GM23338 (cell line): ENCODE data around the gene SSTR5. TPM values are rescaled to one million over a fixed set of nuclear protein-coding genes. Genes with fewer than 3 reads are reported as not detected.

Source experiments
- ATAC-seq: fragments of 200-7000 bp; cut with Tn5 transposase; 3 replicates; pipeline ENCODE4 v1.9.1; 2020
- DNase-seq: peaks from one replicate; pipeline ENCODE4 v3.0.0-alpha.2; 2015; ENCODE audit warnings: low spot score
- H2AFZ ChIP-seq: fragments of 200-600 bp; sonication (generic); 2 replicates; pipeline ENCODE4 v1.8.0; 2016; ENCODE audit warnings: antibody characterized with exemption, mild to moderate bottlenecking, moderate library complexity
- H3F3A ChIP-seq: fragments of 200-600 bp; sonication (generic); replicated peaks from 2 replicates; pipeline ENCODE4 v1.8.0; 2017; ENCODE audit warnings: antibody characterized with exemption, mixed run types, low read depth
- H3K27ac ChIP-seq: fragments of 200-600 bp; sonication (generic); 2 replicates; pipeline ENCODE4 v1.6.1; 2016; ENCODE audit warnings: low read depth
- H3K27me3 ChIP-seq: fragments of 200-600 bp; sonication (generic); 2 replicates; pipeline ENCODE4 v1.8.0; 2016; ENCODE audit warnings: mild to moderate bottlenecking, mixed run types, moderate library complexity; ENCODE audit not compliant: insufficient read depth
- H3K36me3 ChIP-seq: fragments of 200-600 bp; sonication (generic); 2 replicates; pipeline ENCODE4 v1.8.0; 2016; ENCODE audit warnings: mild to moderate bottlenecking; ENCODE audit not compliant: insufficient read depth
- H3K4me1 ChIP-seq: fragments of 200-600 bp; sonication (generic); 2 replicates; pipeline ENCODE4 v1.8.0; 2016; ENCODE audit warnings: mild to moderate bottlenecking, moderate library complexity; ENCODE audit not compliant: insufficient read depth
- H3K4me2 ChIP-seq: fragments of 200-600 bp; sonication (generic); 2 replicates; pipeline ENCODE4 v1.7.1; 2017; ENCODE audit warnings: mixed run types
- H3K4me3 ChIP-seq: fragments of 200-600 bp; sonication (generic); 2 replicates; pipeline ENCODE4 v1.6.1; 2016; ENCODE audit warnings: mixed run types
- H3K79me2 ChIP-seq: fragments of 200-600 bp; sonication (generic); replicated peaks from 2 replicates; pipeline ENCODE4 v1.8.0; 2017; ENCODE audit warnings: mild to moderate bottlenecking; ENCODE audit not compliant: insufficient read depth
- H3K9me2 ChIP-seq: fragments of 200-600 bp; sonication (generic); 2 replicates; pipeline ENCODE4 v1.8.0; 2017; ENCODE audit not compliant: insufficient read depth
- H4K20me1 ChIP-seq: fragments of 200-600 bp; sonication (generic); replicated peaks from 2 replicates; pipeline ENCODE4 v1.8.0; 2017; ENCODE audit warnings: mild to moderate bottlenecking; ENCODE audit not compliant: insufficient read depth
- H3K27ac Mint-ChIP-seq: 2 replicates; pipeline ENCODE4 v1.8.0; 2020; ENCODE audit warnings: inconsistent platforms, mild to moderate bottlenecking, moderate library complexity, mixed read lengths
- H3K27me3 Mint-ChIP-seq: 3 replicates; pipeline ENCODE4 v1.8.0; 2022; ENCODE audit warnings: low read depth, mild to moderate bottlenecking, moderate library complexity, mixed read lengths, inconsistent platforms; ENCODE audit not compliant: insufficient read depth, poor library complexity
- H3K36me3 Mint-ChIP-seq: 3 replicates; pipeline ENCODE4 v1.8.0; 2021; ENCODE audit warnings: low read depth, mild to moderate bottlenecking, inconsistent platforms, moderate library complexity, mixed read lengths
- H3K4me1 Mint-ChIP-seq: 3 replicates; pipeline ENCODE4 v1.8.0; 2020; ENCODE audit warnings: mild to moderate bottlenecking, inconsistent platforms, mixed read lengths
- H3K4me3 Mint-ChIP-seq: 3 replicates; pipeline ENCODE4 v1.8.0; 2021; ENCODE audit warnings: moderate library complexity, mild to moderate bottlenecking, inconsistent platforms, mixed read lengths
- H3K9me3 Mint-ChIP-seq: 3 replicates; pipeline ENCODE4 v1.8.0; 2020; ENCODE audit warnings: moderate library complexity, mild to moderate bottlenecking, inconsistent platforms, mixed read lengths
- CREB1 ChIP-seq: fragments of 250-450 bp; sonication (Bioruptor Pico); IDR thresholded peaks from 2 replicates; pipeline ENCODE4 v1.5.0; 2020; ENCODE audit warnings: low read depth, mild to moderate bottlenecking, moderate library complexity
- EZH2 ChIP-seq: fragments of 200-600 bp; sonication (generic); IDR thresholded peaks from one replicate; pipeline ENCODE4 v1.8.0; 2017; ENCODE audit warnings: antibody characterized with exemption, mild to moderate bottlenecking, low read depth; ENCODE audit not compliant: unreplicated experiment
- EZH2phosphoT487 ChIP-seq: fragments of 200-600 bp; sonication (generic); IDR thresholded peaks from one replicate; pipeline ENCODE4 v1.8.1; 2018; ENCODE audit warnings: antibody characterized with exemption; ENCODE audit not compliant: unreplicated experiment
- JUNB ChIP-seq: IDR thresholded peaks from one replicate; pipeline ENCODE4 v1.6.1; 2016; ENCODE audit warnings: antibody characterized with exemption; ENCODE audit not compliant: unreplicated experiment
- NANOG ChIP-seq: IDR thresholded peaks from 2 replicates; pipeline ENCODE4 v1.6.1; 2016; ENCODE audit warnings: antibody characterized with exemption, borderline replicate concordance
- POLR2AphosphoS5 ChIP-seq: IDR thresholded peaks from 2 replicates; pipeline ENCODE4 v1.6.1; 2016; ENCODE audit warnings: antibody characterized with exemption, low read depth
- STAT1 ChIP-seq: IDR thresholded peaks from one replicate; pipeline ENCODE4 v1.6.1; 2016; ENCODE audit warnings: antibody characterized with exemption; ENCODE audit not compliant: unreplicated experiment
- ZNF114 ChIP-seq: fragments of 250-450 bp; sonication (Bioruptor Pico); IDR thresholded peaks from 2 replicates; pipeline ENCODE4 v1.5.0; 2020; ENCODE audit warnings: mild to moderate bottlenecking, moderate library complexity
- ZNF331 ChIP-seq: fragments of 250-450 bp; sonication (Bioruptor Pico); IDR thresholded peaks from 2 replicates; pipeline ENCODE4 v1.5.0; 2020; ENCODE audit warnings: low read depth, mild to moderate bottlenecking, moderate library complexity
- polyA plus RNA-seq: library from polyadenylated mRNA; unstranded; fragments of >200 nt; fragmentation: Nextera tagmentation; extraction: Ambion mirVana; gene quantifications from 2 replicates; pipeline ENCODE4 v1.2.1, GENCODE V29; 2016
- total RNA-seq: library from RNA; depleted of rRNA; stranded (reverse); fragments of >200 nt; shearing (Covaris generic); gene quantifications from 2 replicates; pipeline ENCODE4 v1.2.3, GENCODE V29; 2014
- TF ChIP-seq, protein P1 (sequence below): IDR thresholded peaks from one replicate; pipeline ENCODE4 v1.6.1; 2018; ENCODE audit warnings: antibody characterized with exemption; ENCODE audit not compliant: unreplicated experiment
- TF ChIP-seq, protein P2 (sequence below), 2 experiments: fragments of 200-600 bp in 1 of 2; sonication (generic) in 1 of 2; conservative IDR thresholded peaks; 2 replicates each; pipeline versions ENCODE4 v1.5.1 to v1.6.1; 2016 to 2017; ENCODE audit warnings: antibody characterized with exemption in 2 of 2, low read depth in 2 of 2, mild to moderate bottlenecking in 2 of 2, moderate library complexity in 1 of 2
- TF ChIP-seq, protein P3 (sequence below): fragments of 250-450 bp; sonication (Bioruptor Pico); IDR thresholded peaks from 2 replicates; pipeline ENCODE4 v1.5.0; 2020; ENCODE audit warnings: mild to moderate bottlenecking, moderate library complexity
- TF ChIP-seq, protein P4 (sequence below): IDR thresholded peaks from 2 replicates; pipeline ENCODE4 v1.6.1; 2016; ENCODE audit warnings: antibody characterized with exemption

The SSTR5 gene
- total and polyA plus RNA-seq, 2 experiments from 2014 or later: 0.60 to 1.0 TPM

DNA sequence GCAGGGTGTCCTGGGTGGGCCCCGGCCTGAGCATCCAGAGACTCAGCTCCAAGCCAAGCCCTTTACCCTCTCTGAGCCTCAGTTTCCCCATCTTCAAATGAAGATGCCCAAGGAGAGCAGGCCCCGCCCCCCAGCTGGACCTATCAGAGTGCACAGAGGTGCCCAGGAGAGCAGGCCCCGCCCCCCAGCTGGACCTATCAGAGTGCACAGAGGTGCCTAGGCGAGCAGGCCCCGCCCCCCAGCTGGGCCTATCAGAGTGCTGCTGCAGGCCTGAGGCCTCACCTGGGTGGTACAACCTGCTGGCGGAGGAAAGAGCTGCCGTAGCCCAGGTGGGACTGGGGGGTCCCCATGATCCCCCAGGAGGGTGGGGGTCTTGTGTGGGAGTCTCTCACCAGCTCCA is 3.4 kb upstream of the SSTR5 start:
- TF ChIP-seq, protein P1, sequence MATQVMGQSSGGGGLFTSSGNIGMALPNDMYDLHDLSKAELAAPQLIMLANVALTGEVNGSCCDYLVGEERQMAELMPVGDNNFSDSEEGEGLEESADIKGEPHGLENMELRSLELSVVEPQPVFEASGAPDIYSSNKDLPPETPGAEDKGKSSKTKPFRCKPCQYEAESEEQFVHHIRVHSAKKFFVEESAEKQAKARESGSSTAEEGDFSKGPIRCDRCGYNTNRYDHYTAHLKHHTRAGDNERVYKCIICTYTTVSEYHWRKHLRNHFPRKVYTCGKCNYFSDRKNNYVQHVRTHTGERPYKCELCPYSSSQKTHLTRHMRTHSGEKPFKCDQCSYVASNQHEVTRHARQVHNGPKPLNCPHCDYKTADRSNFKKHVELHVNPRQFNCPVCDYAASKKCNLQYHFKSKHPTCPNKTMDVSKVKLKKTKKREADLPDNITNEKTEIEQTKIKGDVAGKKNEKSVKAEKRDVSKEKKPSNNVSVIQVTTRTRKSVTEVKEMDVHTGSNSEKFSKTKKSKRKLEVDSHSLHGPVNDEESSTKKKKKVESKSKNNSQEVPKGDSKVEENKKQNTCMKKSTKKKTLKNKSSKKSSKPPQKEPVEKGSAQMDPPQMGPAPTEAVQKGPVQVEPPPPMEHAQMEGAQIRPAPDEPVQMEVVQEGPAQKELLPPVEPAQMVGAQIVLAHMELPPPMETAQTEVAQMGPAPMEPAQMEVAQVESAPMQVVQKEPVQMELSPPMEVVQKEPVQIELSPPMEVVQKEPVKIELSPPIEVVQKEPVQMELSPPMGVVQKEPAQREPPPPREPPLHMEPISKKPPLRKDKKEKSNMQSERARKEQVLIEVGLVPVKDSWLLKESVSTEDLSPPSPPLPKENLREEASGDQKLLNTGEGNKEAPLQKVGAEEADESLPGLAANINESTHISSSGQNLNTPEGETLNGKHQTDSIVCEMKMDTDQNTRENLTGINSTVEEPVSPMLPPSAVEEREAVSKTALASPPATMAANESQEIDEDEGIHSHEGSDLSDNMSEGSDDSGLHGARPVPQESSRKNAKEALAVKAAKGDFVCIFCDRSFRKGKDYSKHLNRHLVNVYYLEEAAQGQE: no peak
- TF ChIP-seq, protein P2, sequence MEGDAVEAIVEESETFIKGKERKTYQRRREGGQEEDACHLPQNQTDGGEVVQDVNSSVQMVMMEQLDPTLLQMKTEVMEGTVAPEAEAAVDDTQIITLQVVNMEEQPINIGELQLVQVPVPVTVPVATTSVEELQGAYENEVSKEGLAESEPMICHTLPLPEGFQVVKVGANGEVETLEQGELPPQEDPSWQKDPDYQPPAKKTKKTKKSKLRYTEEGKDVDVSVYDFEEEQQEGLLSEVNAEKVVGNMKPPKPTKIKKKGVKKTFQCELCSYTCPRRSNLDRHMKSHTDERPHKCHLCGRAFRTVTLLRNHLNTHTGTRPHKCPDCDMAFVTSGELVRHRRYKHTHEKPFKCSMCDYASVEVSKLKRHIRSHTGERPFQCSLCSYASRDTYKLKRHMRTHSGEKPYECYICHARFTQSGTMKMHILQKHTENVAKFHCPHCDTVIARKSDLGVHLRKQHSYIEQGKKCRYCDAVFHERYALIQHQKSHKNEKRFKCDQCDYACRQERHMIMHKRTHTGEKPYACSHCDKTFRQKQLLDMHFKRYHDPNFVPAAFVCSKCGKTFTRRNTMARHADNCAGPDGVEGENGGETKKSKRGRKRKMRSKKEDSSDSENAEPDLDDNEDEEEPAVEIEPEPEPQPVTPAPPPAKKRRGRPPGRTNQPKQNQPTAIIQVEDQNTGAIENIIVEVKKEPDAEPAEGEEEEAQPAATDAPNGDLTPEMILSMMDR (conservative IDR thresholded peaks at IDR 0.05; ENCODE audit: low read depth in 2 of 2): no peak
- TF ChIP-seq, protein P3, sequence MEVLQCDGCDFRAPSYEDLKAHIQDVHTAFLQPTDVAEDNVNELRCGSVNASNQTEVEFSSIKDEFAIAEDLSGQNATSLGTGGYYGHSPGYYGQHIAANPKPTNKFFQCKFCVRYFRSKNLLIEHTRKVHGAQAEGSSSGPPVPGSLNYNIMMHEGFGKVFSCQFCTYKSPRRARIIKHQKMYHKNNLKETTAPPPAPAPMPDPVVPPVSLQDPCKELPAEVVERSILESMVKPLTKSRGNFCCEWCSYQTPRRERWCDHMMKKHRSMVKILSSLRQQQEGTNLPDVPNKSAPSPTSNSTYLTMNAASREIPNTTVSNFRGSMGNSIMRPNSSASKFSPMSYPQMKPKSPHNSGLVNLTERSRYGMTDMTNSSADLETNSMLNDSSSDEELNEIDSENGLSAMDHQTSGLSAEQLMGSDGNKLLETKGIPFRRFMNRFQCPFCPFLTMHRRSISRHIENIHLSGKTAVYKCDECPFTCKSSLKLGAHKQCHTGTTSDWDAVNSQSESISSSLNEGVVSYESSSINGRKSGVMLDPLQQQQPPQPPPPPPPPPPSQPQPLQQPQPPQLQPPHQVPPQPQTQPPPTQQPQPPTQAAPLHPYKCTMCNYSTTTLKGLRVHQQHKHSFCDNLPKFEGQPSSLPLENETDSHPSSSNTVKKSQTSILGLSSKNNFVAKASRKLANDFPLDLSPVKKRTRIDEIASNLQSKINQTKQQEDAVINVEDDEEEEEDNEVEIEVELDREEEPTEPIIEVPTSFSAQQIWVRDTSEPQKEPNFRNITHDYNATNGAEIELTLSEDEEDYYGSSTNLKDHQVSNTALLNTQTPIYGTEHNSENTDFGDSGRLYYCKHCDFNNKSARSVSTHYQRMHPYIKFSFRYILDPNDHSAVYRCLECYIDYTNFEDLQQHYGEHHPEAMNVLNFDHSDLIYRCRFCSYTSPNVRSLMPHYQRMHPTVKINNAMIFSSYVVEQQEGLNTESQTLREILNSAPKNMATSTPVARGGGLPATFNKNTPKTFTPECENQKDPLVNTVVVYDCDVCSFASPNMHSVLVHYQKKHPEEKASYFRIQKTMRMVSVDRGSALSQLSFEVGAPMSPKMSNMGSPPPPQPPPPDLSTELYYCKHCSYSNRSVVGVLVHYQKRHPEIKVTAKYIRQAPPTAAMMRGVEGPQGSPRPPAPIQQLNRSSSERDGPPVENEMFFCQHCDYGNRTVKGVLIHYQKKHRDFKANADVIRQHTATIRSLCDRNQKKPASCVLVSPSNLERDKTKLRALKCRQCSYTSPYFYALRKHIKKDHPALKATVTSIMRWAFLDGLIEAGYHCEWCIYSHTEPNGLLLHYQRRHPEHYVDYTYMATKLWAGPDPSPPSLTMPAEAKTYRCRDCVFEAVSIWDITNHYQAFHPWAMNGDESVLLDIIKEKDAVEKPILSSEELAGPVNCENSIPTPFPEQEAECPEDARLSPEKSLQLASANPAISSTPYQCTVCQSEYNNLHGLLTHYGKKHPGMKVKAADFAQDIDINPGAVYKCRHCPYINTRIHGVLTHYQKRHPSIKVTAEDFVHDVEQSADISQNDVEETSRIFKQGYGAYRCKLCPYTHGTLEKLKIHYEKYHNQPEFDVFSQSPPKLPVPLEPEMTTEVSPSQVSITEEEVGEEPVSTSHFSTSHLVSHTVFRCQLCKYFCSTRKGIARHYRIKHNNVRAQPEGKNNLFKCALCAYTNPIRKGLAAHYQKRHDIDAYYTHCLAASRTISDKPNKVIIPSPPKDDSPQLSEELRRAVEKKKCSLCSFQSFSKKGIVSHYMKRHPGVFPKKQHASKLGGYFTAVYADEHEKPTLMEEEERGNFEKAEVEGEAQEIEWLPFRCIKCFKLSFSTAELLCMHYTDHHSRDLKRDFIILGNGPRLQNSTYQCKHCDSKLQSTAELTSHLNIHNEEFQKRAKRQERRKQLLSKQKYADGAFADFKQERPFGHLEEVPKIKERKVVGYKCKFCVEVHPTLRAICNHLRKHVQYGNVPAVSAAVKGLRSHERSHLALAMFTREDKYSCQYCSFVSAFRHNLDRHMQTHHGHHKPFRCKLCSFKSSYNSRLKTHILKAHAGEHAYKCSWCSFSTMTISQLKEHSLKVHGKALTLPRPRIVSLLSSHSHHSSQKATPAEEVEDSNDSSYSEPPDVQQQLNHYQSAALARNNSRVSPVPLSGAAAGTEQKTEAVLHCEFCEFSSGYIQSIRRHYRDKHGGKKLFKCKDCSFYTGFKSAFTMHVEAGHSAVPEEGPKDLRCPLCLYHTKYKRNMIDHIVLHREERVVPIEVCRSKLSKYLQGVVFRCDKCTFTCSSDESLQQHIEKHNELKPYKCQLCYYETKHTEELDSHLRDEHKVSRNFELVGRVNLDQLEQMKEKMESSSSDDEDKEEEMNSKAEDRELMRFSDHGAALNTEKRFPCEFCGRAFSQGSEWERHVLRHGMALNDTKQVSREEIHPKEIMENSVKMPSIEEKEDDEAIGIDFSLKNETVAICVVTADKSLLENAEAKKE: no peak
- TF ChIP-seq NANOG (no peak), EZH2phosphoT487 (no peak), JUNB (no peak), ZNF114 (CRISPR knock-in tag) (no peak), STAT1 (no peak), POLR2AphosphoS5 (no peak), EZH2 (no peak), ZNF331 (no peak), CREB1 (no peak)
- TF ChIP-seq, protein P4, sequence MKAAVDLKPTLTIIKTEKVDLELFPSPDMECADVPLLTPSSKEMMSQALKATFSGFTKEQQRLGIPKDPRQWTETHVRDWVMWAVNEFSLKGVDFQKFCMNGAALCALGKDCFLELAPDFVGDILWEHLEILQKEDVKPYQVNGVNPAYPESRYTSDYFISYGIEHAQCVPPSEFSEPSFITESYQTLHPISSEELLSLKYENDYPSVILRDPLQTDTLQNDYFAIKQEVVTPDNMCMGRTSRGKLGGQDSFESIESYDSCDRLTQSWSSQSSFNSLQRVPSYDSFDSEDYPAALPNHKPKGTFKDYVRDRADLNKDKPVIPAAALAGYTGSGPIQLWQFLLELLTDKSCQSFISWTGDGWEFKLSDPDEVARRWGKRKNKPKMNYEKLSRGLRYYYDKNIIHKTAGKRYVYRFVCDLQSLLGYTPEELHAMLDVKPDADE: no peak
- no peaks in the 10 kb centered on the region for H3K79me2 ChIP-seq
- no peaks in the 10 kb centered on the region for H3K36me3 ChIP-seq
- peaks cover 5% of the 10 kb centered on the region; the same call in 2 of the 3 replicates for H3K4me1 Mint-ChIP-seq
- no peak overlapping the region for H3K27ac ChIP-seq
- no peak overlapping the region for H3K27ac Mint-ChIP-seq
- no peak overlapping the region for H3K4me3 ChIP-seq
- peak; percentile 68 for DNase-seq
- H3K27me3 Mint-ChIP-seq: peaks cover 4% of the 10 kb centered on the region
- H4K20me1 ChIP-seq: no peaks in the 10 kb centered on the region
- ATAC-seq: peak; percentile 32
- H3K4me3 Mint-ChIP-seq: no peak overlapping the region
- H3K4me1 ChIP-seq: peaks cover 13% of the 10 kb centered on the region; the same call in 1 of the 2 replicates
- H3K9me3 Mint-ChIP-seq: no peaks in the 10 kb centered on the region
- H3K36me3 Mint-ChIP-seq: no peaks in the 10 kb centered on the region
- no peaks in the 10 kb centered on the region for H3F3A ChIP-seq
- H2AFZ ChIP-seq: no peak overlapping the region
- H3K4me2 ChIP-seq: no peak overlapping the region
- no peaks in the 10 kb centered on the region; the same call in 1 of the 2 replicates for H3K27me3 ChIP-seq
- no peaks in the 10 kb centered on the region for H3K9me2 ChIP-seq
